ENCODE data around the gene SYNE3. TPM values are rescaled to one million over a fixed set of nuclear protein-coding genes. Genes with fewer than 3 reads are reported as not detected.

The SYNE3 gene
- total and polyA plus RNA-seq, 9 donors = 3.7 to 26.0 (median 10.0) TPM

GRCh38 chr14:95543021-95543420 lies 26.6 kb upstream of the SYNE3 start:
- 94 to 95% (median 94%) methylated on average over 5 of the region's 5 CpGs for WGBS, 3 donors
- no peak for TF ChIP-seq EP300 (IDR thresholded peaks at IDR 0.05)
- TF ChIP-seq POLR2A (IDR thresholded peaks at IDR 0.05) = no peak
- TF ChIP-seq, protein P1, sequence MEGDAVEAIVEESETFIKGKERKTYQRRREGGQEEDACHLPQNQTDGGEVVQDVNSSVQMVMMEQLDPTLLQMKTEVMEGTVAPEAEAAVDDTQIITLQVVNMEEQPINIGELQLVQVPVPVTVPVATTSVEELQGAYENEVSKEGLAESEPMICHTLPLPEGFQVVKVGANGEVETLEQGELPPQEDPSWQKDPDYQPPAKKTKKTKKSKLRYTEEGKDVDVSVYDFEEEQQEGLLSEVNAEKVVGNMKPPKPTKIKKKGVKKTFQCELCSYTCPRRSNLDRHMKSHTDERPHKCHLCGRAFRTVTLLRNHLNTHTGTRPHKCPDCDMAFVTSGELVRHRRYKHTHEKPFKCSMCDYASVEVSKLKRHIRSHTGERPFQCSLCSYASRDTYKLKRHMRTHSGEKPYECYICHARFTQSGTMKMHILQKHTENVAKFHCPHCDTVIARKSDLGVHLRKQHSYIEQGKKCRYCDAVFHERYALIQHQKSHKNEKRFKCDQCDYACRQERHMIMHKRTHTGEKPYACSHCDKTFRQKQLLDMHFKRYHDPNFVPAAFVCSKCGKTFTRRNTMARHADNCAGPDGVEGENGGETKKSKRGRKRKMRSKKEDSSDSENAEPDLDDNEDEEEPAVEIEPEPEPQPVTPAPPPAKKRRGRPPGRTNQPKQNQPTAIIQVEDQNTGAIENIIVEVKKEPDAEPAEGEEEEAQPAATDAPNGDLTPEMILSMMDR (IDR thresholded peaks at IDR 0.05) = no peak
- H3K4me3 ChIP-seq = no peak overlapping the region
- intact Hi-C loops (cut with DNase I) = no loop called here
- no peak overlapping the region for H3K27ac ChIP-seq
- H3K36me3 ChIP-seq = no peaks in the 10 kb centered on the region
- peaks cover 25% of the 10 kb centered on the region for H3K4me1 ChIP-seq (ENCODE audit: insufficient read depth)
- no peaks in the 10 kb centered on the region for H3K9me3 ChIP-seq
- DNase-seq = no peak
- no peaks in the 10 kb centered on the region for H3K27me3 ChIP-seq

- no peak for TF ChIP-seq EP300 (IDR thresholded peaks at IDR 0.05)
- no peak for TF ChIP-seq POLR2A (IDR thresholded peaks at IDR 0.05)
- TF ChIP-seq, protein P1 (IDR thresholded peaks at IDR 0.05) = no peak
- intact Hi-C loops (cut with DNase I) = no loop called here
- Histone ChIP-seq H3K4me3 (no peak overlapping the region), H3K9me3 (no peaks in the 10 kb centered on the region), H3K36me3 (no peaks in the 10 kb centered on the region), H3K27ac (no peak overlapping the region), H3K4me1 (ENCODE audit: insufficient read depth) (peaks cover 22% of the 10 kb centered on the region), H3K27me3 (no peaks in the 10 kb centered on the region)
- DNase-seq = no peak
- WGBS, 3 donors = 90 to 93% (median 91%) methylated on average over 8 of the region's 8 CpGs
Measured at GRCh38 chr14:95541932-95542930, 25.8 kb upstream of the SYNE3 start.

- peaks cover 24% of the 10 kb centered on the region for H3K4me1 ChIP-seq (ENCODE audit: insufficient read depth)
- H3K9me3 ChIP-seq = no peaks in the 10 kb centered on the region
- H3K27me3 ChIP-seq = no peaks in the 10 kb centered on the region
- H3K36me3 ChIP-seq = no peaks in the 10 kb centered on the region
- H3K4me3 ChIP-seq = no peak overlapping the region
- no peak overlapping the region for H3K27ac ChIP-seq
- no peak for TF ChIP-seq POLR2A (IDR thresholded peaks at IDR 0.05)
- TF ChIP-seq EP300 (IDR thresholded peaks at IDR 0.05) = no peak
- intact Hi-C loops (cut with DNase I) = no loop called here
- 75 to 84% (median 78%) methylated on average over 4 of the region's 4 CpGs for WGBS, 3 donors
- DNase-seq = no peak
Measured at GRCh38 chr14:95541346-95541745, 24.9 kb upstream of the SYNE3 start.

DNA sequence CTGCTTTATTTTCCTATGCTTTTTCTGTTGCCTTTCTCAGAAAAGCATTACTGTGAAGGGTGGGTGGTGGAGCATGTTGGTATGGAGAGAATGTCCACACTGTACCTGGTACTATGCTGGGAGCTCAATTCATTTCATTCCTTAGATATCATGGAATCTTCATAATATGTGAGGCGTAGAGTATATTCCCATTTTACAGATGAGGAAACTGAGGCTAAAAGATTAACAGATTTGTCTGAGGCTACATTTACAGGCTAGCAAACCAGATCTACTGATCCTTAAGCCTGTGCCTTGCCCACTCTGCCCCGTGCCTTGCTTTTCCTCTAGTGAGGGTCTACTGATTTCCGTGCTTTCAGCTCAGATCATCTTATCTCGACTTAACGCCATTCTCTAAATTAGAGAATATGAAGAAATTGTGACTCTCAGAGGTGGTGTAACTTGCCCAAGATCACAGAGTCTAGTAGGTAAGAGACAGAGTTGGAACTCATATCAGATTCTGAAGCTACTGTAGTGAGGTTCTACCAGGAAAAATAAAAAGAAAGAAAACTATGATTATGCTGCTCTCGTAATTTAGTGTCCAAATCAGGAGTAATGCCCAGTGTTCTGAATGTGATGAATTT lies 23.9 kb upstream of the SYNE3 start:
- Histone ChIP-seq H3K27ac (no peak overlapping the region), H3K4me1 (ENCODE audit: insufficient read depth) (peaks cover 21% of the 10 kb centered on the region), H3K27me3 (no peaks in the 10 kb centered on the region), H3K36me3 (no peaks in the 10 kb centered on the region), H3K4me3 (no peak overlapping the region), H3K9me3 (no peaks in the 10 kb centered on the region)
- intact Hi-C loops (cut with DNase I) = no loop called here
- no peak for DNase-seq
- WGBS, 3 donors = 94 to 95% (median 95%) methylated on average over 6 of the region's 6 CpGs
- TF ChIP-seq EP300 (IDR thresholded peaks at IDR 0.05) (no peak), POLR2A (IDR thresholded peaks at IDR 0.05) (no peak)
- TF ChIP-seq, protein P1 (IDR thresholded peaks at IDR 0.05) = no peak
